HT-29 (cell line): ENCODE results near the gene SMTNL2. TPM values are rescaled to one million over a fixed set of nuclear protein-coding genes. Genes with fewer than 3 reads are reported as not detected.
A peak's percentile ranks its signal among the peaks of the same experiment; 100 is the strongest.
"Not testable (repeated sequence)": the region's sequence is repeated elsewhere in the genome, so short reads cannot be mapped to it uniquely, and the experiment has no call there.

ENCODE experiments used
- DNase-seq: peaks from one replicate; pipeline ENCODE4 v3.0.0-alpha.2; 2015; ENCODE audit warnings: low spot score
- total RNA-seq: library from RNA; depleted of rRNA; stranded (reverse); fragments of >200 nt; shearing (Covaris generic); gene quantifications from 2 replicates; pipeline ENCODE4 v1.2.3, GENCODE V29; 2014

The SMTNL2 gene
- total RNA-seq, 1 experiment from 2014 or later: not detected

- no peak for DNase-seq
These were observed 24.4 kb upstream of the SMTNL2 start for GRCh38 chr17:4559966-4560365.

DNA sequence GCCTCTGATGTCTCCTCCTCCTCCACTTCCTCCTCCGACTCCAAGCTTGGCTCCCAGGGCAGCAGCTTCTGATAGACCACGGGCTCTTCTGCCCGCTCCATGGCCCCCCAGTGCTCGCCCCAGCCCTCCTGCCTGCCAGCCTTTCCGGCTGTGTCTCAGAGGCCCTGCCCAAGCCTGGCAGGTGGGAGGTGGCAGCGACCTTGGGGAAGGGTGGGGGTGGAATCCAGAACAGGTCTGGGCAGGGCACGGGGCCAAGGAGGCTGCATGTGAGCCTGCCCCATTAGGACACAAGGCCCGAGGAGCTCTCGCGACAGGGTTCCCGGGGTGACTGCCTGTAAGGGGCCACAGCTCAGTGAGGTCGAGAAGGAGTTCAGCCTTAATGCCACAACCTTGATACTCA, 23.9 kb upstream of the SMTNL2 start, which contains the start of gene GGT6:
GGT6 (minus strand) TSS at position 157 of the 400 bp plus-strand sequence; CDS start at position 101, 56 bp downstream.
- peak; percentile 41 for DNase-seq

GRCh38 chr17:4560837-4561256, 23.5 kb upstream of the SMTNL2 start:
- no peak for DNase-seq

- DNase-seq: no peak
These were observed 22.0 kb upstream of the SMTNL2 start for GRCh38 chr17:4562015-4562969.

DNA sequence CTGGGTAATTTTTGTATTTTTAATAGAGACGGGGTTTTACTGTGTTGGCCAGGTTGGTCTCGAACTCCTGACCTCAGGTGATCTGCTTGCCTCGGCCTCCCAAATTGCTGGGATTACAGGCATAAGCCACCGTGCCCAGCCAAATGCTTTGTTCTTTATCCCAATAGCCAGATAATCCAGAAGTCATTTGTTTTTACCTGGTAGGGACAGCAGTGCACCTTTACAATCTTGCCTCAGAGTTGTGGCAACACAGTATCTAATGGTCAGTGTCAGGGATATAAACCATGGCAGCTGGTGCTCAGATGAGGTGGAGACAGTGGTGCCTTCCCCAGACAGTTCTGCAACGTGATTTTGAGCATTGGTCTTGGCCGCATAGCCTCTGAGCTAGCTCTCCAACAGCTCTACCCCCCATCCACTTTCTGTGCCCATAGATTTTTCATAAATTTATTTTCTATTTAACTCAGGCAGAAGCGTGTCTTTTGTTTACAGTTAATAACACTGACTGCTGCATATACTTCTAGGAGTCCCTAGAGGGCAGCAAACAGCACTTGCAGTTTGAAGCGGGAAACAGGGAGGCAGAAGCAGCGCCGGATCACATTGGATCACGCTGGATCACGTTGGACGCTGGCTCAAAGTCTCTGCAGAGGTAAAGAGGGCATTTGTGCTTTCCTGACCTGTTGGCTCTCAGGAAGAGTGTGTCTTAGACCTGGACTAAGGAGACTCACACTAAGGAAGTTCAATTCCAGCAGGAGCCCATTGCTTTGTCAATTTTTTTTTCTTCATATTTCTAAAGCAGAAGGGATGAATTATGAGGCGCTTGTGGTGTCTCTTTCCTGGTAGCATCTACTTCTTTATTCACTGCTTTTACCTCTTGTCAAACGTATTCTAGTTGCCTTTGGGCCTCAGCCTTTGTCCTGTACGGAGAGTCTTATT, 18.9 kb upstream of the SMTNL2 start:
- DNase-seq: peak; percentile 74

- peak; percentile 71 for DNase-seq
These were observed 17.5 kb upstream of the SMTNL2 start for GRCh38 chr17:4566785-4567184.

- no peak for DNase-seq
These were observed 14.7 kb upstream of the SMTNL2 start for GRCh38 chr17:4569591-4569990.

DNA sequence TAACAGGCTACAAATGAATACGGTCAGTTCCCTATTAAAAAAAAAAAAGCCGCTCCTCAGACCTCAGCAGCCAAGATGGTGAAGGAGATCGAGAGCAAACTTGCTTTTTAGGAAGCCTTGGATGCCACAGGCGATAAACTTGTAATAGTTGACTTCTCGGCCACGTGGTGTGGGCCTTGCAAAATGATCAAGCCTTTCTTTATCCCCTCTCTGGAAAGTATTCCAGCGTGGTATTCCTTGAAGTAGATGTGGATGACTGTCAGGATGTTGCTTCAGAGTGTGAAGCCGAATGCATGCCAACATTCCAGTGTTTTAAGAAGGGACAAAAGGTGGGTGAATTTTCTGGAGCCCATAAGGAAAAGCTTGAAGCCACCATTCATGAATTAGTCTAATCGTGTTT, 12.2 kb upstream of the SMTNL2 start:
- DNase-seq: no peak

GRCh38 chr17:4573115-4573514, 11.2 kb upstream of the SMTNL2 start:
- DNase-seq: no peak

DNA sequence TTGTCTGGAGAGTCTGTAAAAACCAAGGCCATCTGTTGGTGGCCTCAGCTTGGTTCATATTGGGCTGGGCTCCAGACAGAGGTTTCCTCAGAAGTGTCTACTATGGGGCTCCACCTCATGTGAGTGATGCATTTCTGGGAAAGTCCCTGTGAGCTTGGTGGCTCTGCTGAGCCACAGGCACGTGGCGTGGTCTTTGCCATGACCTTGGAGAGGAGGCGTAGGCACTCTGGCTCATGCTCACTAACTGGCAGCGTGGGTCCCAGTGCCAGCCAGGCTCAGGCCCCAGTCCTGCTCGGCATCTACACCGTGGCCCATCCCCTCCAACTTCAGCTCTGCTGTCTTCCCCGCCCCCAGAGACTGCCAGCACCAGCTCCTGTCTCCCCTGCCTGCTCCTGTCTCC, 10.7 kb upstream of the SMTNL2 start:
- no peak for DNase-seq

DNA sequence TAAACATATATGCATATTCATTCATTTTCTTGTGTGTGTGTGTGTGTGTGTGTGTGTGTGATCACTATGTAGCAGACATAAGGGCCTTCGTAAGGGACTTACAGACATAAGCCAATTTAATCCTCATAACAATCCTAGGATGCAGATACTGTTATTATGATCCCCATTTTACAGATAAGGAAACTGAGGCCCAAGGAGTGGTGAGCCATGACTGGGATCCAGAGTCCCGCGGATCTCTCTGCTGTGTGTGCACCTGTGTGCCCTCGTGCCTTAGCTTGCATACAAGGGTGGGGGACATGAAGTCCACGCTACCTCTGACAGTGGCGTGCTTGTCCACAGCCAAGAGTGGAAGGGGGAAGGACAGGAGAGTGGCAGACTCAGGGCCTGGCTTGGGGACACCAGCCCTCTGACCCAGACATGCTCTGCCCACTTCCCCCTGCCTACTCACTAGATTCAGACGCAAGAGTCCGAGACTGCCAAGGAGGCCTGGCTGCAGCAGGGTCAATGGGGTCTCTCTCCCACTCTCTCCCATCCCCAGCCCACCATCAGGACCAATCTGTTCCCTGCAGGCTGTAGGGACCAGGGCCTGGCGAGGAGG, 9.8 kb upstream of the SMTNL2 start:
- DNase-seq: no peak

GRCh38 chr17:4576161-4576558, 8.2 kb upstream of the SMTNL2 start:
- DNase-seq: no peak

GRCh38 chr17:4576729-4577322, 7.5 kb upstream of the SMTNL2 start:
- no peak for DNase-seq

DNA sequence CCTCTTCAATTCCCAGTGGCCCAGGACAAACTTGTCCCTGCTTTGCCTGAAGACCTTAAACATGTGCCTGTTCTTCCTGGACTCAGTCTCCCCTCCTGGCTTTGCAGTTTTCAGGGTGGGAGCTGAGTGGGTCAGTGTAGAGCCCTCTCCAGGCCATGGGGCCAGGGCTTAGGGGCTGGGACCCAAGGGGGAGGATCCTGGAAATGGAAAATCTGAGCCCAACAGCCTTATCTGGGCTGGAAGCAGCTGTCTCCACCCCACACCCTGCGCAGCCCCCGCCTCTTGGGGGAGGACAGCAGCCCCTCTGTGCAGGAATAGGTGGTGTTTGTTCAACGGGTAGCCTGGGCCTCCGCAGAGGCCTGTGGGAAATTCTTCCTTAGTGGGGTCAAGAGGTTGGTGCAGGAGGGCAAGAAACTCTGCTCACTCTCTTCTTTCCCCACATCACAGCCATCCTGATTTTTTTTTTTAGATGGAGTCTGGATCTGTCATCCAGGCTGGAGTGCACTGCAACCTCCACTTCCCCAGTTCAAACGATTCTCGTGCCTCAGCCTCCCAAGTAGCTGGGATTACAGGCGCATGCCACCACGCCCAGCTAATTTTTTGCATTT, 6.8 kb upstream of the SMTNL2 start:
- DNase-seq: no peak

DNA sequence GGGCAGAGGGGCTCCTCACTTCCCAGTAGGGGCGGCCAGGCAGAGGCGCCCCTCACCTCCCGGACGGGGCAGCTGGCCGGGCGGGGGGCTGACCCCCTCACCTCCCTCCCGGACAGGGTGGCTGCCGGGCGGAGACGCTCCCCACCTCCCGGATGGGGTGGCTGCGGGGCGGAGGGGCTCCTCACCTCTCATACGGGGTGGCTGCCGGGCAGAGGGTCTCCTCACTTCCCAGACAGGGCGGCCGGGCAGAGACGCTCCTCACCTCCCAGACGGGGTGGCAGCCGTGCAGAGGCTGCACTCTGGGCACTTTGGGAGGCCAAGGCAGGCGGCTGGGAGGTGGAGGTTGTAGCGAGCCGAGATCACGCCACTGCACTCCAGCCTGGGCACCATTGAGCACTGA, 6.0 kb upstream of the SMTNL2 start:
- DNase-seq: not testable (repeated sequence)

DNA sequence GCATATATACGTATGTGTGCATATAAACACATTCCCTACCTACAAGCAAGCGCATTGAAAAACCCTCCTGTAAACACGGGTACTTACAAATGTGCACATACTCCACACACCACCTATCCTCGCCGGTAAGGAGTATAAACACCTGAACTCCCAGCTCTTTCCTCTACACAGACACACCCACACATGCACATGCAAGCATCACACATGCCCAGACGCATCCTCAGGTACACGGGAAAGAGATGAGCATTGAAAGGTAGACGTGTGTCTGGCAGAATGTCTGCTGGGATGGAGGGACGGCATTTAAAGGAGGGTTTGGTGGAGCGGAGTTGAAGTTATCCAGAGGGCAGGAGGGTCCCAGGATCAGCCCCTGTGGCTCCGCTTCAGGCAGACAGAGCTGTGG, 4.7 kb upstream of the SMTNL2 start:
- no peak for DNase-seq

DNA sequence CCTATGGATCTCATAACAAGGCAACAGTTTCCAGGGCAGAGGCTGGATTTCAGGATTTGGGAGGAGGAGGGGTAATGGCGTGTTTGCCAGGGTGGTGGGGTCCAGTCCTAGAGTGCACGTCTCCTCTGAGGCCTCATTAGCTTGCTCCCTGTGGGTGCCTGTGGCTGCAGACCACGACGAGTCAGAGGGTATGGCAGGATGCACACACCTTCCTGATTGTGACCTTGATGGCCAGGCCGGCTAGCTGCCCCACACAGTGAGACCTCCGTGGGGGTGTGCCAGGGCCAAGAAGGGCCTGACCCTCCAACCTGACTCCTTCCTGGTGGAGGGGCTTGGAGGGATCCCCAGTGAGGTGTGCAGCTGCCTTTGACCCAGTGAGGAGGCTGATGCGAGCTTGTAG, 4.0 kb upstream of the SMTNL2 start:
- no peak for DNase-seq

- no peak for DNase-seq
These were observed 2.2 kb upstream of the SMTNL2 start for GRCh38 chr17:4582101-4582501.

- DNase-seq: no peak
These were observed 1.6 kb upstream of the SMTNL2 start for GRCh38 chr17:4582691-4583090.

GRCh38 chr17:4583206-4583605, 1.1 kb upstream of the SMTNL2 start:
- DNase-seq: no peak

GRCh38 chr17:4583782-4584100, 588 bp upstream of the SMTNL2 start:
- no peak for DNase-seq
